GM04503 (cell line): ENCODE results near the gene CDK14.
"Not testable (repeated sequence)": the region's sequence is repeated elsewhere in the genome, so short reads cannot be mapped to it uniquely, and the experiment has no call there.

Source experiments
- DNase-seq: peaks from one replicate; pipeline ENCODE4 v3.0.0-alpha.2; 2012; ENCODE audit warnings: low read depth

Gene CDK14

DNA sequence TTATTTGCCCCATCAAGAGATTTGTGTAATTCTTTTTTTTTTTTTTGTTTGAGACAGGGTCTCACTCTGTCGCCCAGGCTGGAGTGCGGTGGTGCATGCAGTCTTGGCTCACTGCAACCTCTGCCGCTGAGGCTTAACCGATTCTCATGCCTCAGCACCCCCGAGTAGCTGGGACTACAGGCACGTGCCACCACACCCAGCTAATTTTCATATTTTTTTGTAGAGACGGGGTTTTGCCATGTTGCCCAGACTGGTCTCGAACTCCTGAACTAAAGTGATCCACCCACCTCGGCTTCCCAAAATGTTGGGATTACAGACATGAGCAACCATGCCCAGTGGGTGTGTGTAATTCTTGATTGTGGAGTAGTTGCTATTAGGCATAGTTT lies 161.4 kb downstream of the CDK14 start:
- DNase-seq, result not testable (repeated sequence)

DNA sequence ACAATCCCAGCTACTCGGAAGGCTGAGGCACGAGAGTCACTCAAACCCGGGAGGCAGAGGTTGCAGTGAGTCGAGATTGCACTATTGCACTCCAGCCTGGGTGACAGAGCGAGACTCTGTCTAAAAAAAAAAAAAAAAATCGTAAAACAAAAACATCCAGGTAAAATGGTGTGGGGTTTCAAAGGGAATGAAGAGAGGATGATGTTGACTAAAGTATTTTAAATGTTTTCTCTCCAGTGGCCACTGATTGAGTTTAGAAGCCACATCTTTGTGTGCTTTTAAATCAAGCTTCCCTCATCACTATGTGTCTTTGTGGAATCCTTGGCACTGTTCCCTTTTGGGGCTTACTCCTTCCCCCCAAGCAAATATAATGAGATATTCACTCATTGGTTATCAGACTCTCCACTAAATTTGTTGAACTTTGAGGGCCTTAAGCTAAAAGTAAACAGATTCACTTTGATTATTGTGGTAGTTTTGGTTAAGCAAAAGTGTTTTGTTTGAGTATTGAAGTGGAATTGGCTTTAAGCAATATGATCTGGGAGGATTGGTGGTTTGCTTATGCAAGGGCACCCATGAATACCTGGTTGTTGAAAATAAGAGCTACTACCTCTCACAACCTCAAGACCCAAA lies 162.9 kb downstream of the CDK14 start:
- DNase-seq, result no peak

DNA sequence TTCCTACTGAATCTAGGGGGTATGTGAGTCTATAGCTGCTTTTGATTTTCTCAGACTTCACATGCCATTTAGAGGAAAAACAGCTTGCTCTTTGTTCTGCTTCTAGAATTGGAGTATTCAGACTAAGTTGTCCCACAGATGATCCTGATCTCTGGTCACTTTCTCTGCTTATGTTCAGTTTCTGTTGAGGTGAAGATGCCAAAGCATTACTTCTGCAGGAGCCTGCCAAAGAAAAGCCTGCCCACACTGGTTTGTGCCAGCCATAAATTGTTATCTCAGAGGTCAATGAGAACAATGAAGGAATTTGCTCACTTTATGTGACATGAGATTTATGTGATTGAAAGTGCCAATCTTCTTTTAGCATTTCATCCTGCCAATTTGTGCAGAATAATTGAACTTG lies 163.6 kb downstream of the CDK14 start:
- DNase-seq, result no peak

DNA sequence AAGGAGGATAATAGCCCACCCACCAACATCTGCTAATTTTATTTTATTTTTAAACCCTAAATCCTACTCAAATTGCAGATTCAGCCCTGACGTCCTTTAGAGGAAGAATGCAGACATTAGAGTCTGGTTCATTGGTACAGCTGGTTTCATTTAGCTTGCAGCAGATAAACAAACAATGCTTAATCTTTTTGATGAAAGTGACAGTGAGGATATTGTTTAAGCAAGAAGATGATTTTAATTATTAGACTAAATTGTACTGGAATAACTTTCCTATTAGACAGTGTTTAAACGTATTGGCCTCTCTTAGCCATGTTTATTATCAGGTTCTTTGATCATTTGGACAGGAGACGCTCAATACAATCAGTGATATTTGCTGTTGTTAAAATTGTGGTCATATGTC lies 164.8 kb downstream of the CDK14 start:
- DNase-seq, result no peak

DNA sequence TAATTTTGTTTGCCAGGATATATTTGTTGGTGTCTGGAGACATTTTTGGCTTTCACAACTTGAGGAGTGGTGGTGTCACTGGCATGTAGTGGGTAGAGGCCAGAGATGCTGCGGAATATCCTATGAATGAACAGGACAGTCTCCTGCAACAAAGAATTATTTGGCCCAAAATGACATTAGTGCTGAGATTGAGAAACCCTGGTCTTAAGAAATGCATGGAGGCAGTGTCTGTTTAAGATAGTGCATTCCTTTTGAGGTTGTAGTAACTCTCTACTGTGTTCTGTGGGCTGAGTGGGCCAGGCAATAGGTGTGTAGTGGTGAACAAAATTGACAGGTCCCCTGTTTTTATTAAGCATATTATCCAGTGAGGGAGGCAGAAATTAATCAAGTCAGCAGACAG lies 165.5 kb downstream of the CDK14 start:
- no peak for DNase-seq

DNA sequence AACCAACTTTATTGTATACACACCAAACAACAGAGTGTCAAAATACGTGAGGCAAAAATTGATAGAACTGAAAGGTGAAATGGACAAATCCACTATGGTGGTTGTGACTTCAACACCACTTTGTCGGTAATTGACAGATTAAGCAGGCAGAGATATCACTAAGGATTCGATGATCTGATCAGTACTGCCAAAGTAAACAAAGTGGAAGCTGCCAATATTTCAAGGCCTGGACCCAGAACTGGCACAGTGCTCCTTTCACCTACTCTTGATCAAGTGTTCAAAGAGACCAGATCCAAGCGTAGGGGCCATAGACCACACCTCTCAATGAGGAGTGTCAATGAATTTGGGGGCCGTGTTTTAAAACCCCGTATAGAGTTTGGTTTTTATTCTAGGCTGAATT lies 167.0 kb downstream of the CDK14 start:
- DNase-seq, result no peak

DNA sequence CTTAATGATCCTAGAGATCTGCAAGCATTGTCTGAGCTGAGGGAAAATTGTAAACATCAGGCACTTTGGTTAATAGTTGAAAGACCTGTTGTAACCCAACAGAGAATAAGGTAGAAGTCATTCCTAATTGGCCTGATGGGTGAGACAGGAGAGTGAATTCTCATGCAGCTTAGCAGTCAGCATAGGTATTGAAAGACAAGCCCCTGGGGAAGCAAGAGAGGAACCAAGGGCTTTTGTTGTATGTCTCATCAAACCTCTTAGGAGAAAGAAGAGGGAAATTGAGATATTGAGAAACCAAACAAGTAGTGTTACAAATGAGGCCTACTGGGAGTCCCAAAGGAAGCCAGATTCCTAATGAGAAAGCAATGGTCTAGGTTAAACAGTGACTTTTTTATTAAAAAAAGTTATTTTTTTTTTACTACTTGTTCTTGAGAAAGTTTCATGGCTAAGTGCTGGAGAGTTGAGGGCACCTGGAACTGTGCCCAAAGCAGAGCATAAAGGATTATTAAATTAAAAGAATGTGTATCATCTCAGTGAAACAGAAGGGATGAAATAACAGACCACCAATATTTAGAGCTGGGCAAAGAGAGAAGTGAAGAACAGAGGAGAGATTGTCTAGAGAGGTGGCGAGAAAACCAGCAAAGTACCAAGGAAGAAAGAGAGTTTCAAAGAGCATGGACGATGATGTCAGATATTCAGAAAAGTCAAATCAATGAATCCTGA lies 168.9 kb downstream of the CDK14 start:
- DNase-seq, result no peak

DNA sequence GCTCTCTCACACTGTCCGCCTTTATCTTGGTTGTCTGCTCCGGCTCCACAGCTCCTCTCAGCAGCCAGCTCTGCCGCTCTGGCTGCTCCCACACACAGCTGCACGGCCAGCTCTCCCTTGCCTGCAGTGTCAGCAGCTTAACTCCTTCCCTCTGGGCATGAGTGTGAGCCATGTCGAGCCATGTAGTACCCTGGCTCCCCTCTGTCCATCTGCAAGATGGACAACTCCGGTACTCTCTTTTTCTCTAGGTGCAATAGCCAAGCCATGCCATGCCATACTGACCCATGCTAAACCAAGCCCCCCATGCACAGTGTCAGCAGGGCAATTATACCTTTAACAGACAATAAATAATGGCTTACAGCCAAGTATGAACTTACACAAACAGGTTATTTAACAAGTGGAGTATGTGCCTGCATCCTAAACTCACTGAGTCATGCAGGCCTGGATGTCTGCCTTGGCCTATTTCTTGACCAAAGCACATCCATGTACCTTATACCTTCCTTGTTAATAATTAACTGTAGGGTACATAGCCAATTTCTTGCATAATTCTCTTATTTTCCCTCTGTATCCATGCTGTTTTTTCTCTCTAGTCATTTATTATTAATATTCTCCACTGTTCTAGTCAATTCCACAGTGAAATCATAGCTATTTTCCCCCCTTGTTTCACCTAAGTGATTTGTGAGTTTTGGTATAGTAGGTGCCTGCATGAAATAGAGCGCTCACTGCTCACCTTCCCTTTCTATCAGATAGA lies 170.9 kb downstream of the CDK14 start:
- no peak for DNase-seq

DNA sequence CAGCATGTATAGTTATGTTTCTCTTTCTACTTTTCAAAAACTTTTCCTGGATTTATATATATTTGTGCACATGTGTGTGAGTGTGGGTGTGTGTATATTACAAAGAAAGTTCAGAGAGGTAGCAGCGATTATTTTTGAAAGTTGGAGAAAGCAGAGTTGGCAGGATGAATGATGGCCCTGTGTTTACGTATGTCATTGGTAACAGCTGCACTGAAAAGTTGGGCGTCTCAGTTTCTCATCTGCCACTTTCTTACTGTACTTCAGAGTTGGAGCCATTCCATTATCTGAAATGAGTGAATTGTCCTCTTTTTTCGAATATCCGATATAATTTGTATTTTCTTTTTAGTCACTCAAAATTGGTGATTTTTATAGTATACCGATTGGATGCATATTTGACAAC lies 172.2 kb downstream of the CDK14 start:
- no peak for DNase-seq

DNA sequence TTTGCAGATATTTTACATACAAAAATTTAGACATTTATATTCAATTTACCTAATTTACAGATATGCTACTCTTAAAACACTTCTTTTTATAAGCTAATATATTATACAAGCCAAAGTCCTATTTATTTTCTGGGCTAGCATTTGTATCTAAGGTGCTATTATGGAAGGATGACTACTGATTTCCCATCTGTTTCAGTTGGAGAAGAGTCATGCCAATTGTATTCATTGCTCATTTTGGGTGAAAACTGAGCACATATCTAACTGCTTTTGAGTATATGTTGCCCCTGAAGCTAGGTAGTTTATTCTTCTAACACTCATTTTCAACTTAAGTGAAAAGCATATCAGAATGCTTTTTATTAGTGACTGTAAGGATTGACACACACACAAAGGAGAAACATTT lies 172.9 kb downstream of the CDK14 start:
- DNase-seq, result no peak

DNA sequence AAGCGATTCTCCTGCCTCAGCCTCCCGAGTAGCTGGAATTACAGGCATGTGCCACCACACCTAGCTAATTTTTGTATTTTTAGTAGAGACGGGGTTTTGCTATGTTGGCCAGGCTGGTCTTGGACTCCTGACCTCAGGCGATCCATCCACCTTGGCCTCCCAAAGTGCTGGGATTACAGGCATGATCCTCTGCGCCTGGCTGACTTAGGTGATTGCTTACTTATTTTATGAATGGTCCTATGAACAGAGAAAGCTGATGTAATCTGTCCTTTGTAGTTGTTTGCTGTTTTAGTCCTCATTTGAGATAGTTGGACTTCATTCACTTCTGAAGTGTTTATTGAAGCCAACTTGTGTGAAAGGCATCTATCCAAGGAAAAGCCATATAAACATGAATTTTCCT lies 173.4 kb downstream of the CDK14 start:
- DNase-seq, result not testable (repeated sequence)

DNA sequence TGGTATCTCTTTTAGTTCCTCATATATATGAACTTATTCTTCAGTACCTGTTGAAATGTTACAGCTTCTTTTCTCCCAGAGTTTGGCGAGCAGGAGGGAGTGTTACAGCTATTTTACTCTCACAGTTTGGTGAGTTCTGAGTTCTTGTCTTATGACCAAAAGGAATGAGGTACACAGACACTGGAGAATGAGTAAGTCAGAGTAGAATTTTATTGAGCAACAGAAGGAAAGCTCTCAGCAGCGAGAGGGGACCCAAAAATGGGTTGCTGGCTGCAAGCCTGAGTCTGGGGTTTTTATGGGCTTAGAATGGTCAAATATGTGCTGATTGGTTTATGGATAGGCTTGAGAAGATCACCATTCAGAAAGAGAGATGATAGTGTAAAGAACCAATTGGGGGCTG lies 175.2 kb downstream of the CDK14 start:
- DNase-seq, result peak; percentile 61

DNA sequence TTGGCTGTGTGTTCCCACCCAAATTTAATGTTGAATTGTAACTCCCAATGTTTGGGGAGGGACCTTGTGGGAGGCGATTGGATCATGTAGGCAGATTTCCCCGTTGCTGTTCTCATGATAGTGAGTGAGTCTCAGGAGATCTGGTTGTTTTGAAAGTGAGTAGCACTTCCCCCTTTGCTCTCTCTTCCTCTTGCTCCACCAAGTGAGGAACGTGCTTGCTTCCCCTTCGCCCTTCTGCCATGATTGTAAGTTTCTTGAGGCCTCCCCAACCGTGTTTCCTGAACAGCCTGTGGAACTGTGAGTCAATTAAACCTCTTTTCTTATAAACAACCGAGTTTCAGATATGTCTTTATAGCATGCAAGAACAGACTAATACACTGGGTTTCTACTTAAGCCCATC lies 176.3 kb downstream of the CDK14 start:
- DNase-seq, result no peak

DNA sequence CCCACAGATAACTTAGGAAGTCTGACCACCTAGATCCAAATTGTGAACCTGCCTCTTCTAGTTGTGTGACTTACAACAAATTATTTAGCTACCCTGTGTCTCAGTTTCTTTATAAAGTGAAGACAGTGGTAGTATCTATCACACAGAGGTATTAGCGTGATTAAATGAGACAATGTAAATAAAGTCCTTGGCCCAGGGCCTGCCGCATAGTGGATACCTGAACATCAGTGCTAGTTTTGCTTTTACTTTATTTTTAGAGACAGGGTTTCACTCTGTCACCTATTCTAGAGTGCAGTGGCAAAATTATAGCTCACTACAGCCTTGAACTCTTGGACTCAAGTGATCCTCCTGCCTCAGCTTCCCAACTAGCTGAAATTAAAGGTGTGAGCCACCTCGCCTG lies 177.1 kb downstream of the CDK14 start:
- DNase-seq, result no peak

DNA sequence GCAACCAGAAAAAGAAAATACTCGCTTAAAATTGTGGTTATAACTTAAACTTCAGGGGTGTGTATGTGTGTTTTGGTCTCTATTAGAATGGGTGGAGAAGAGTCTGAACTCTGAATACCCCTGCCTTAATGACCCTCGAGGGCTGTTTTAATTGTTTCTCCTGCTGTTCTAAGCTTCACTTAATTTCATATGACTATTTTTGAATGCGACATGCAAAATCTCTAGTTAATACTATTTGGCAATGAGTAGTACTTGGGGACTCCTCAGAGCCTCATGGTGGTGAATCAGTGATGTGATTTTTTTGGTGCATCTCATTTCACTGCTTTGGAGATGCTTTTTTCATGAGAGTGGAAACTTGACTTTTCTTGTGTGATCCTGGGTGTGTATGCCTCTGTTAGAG lies 178.6 kb downstream of the CDK14 start:
- no peak for DNase-seq

DNA sequence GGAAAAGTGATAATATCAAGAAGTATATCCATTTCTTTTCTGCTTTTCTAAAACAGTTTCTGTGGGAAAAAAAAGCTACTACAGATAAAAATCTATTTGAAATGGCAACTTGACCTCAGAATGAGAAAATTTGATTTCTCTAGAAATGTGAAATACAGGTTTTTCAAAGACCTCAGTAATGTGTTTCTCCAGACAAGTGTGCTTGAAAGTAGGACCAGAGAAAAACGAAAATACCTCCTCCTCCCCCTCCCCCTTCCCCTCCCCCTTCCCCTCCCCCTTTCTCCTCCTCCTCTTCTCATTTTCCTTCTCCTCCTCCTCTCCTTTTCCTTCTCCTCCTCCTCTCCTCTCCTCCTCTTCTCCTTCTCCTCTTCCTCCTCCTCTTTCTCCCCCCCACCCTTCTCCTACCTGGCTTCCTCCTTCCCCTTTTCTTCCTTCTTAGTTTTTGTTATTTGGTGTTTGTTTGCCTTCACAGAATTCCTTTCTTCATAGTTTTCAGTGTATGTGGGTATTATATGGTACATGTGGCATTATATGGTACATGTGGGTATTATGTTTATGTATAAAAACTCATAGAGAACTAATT lies 179.4 kb downstream of the CDK14 start:
- DNase-seq, result no peak

DNA sequence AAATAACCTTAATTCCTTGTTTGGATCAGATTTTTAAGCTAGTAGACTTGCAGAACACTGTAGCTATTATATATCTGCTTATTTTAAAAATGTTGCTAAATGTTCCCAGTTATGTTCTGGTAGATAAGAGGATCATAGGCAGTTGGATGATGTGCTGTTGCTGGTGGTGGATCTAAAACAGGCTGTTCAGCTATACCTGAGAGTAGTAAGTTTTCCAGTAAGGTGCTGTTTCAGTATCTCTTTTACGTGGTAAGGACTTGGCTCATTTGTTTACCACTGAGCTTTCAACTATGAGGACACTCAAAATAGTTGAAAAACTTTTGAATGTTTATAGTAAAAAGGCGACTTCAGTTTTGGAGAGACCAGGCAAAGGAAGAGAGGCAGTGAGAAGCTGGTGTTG lies 180.9 kb downstream of the CDK14 start:
- no peak for DNase-seq

DNA sequence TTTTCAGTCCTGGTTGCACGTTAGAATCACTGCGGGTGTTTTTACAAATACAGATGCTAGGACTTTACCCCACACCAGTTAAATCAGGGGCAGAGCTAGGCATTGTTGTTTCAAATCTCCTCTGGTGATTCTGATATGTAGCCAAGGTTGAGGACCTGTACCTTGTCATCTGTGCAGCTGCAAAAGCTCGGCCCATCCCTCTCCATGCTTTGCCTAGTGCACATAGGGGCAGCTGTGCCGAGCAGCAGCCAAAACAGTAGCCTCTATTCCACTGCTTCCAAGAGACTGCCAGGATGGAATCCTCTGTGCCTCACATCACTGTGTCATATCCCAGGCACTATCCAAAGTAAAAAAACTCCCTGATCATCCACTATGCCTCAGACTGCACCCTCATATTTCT lies 181.3 kb downstream of the CDK14 start:
- no peak for DNase-seq

DNA sequence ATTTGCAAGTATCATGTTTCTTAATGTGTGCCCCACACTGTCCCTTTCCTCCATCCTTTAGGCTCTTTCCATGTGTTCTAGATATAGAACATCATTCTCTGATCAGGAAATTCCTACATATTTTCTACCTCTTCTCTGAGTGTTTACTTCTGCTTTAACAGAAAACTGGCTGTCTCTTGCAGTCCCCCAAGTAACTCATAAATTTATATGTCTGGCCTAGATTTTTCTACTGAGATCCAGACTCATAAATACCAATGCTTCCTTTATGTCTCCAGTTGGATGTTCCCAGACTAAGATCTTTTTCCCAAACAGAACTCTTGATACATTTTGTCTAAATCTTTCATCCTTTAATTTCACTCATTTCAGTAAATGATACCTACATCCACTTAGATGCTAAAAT lies 181.8 kb downstream of the CDK14 start:
- DNase-seq, result no peak

DNA sequence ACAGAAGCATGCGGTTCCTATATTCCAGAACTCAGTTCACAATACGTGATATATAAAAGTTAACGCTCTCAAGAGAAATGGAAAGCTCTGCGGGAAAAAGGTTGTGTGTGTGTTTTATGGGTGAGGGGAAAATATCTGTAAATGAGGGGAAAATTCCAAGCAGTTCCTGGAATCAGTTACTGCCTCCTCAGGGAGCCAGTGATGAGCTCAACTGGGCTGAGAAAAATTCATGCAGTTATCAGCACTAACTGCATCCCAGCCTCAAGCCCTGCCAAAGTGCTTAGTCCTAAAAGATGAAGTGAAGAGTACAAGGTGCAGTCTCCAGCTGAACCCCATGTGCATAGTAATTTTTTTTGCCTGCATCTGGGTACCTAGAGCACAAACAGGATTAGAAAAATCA lies 191.9 kb downstream of the CDK14 start:
- DNase-seq, result peak; percentile 21

DNA sequence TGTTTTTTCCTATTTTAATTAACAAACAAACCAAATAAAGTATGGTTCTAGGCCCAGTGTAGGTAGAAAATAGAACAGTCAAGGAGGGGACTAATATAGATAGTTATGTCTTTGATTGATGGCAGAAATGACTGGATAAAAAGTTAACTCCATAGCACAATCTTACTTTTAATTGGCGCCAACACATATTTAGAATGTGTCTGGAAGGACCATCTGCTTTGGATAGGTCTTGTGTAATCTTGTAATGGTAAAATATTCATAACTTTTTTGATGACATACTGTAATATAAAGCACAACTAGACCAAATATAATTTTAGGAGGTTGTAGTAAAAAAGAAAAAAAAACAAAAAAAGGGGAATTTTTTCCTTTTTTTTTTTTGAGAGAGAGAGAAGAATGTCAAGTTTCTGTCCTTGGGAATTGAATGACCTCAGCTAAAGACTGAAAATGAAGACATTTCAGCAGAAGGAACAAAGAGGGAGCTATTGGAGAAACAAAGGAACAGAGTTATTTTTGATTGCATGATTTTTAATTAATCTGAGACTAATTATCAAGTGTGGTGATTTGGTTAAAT lies 193.7 kb downstream of the CDK14 start:
- no peak for DNase-seq

DNA sequence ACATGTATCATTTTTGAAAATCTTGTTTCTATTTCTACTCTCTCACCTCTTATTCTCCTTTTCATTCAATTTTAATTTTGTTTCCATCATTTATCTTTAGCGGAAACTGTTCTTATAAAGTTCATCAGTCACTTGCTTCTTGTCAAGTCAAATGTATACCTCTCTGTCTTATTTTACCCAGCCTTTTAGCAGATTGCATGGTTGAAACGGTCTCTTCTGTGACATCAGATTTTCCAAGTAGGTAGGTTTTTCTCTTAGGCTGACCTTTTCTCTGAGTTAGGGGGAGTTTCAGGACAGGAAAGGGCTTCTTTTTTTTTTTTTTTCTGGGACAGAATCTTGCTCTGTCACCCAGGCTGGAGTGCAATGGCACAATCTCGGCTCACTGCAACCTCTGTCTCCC lies 195.5 kb downstream of the CDK14 start:
- no peak for DNase-seq

DNA sequence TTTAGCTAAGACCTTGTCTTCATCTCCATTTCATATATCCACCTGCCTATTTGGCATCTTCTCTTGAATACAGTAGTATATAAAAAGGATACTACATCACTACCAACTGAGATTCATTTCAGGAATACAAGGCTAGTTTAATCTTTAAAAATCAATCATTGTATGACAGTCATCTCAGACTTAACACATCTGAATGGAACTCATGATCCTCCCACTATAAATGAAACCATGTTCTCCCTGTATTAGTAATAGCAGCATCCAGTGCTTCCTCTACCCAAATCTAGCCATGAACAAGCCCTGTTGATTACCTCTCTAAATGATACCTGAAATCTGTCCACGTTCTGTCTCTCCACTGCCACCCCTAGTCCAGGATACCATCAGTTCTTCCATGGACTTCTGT lies 196.2 kb downstream of the CDK14 start:
- DNase-seq, result no peak
